ENCODE results near the gene SYTL2. TPM values are rescaled to one million over a fixed set of nuclear protein-coding genes. Genes with fewer than 3 reads are reported as not detected.

The SYTL2 gene
- total RNA-seq, 4 donors from 2014 or later = 21.9 to 71.2 (median 28.8) TPM

- Histone ChIP-seq H3K4me3 (peak overlapping the region; percentile 10 to 36 (median 14)), H3K9me3 (no peaks in the 10 kb centered on the region), H3K4me1 (peaks cover 0 to 32% (median 3%) of the 10 kb centered on the region in 4 donors), H3K27ac (peak overlapping the region in 3 of 4 donors; percentile 9 to 79 (median 77)), H3K27me3 (no peaks in the 10 kb centered on the region), H3K36me3 (no peaks in the 10 kb centered on the region)
- peak; percentile 17 to 44 for DNase-seq (ENCODE audit: low spot score in 2 of 2)
- WGBS, 2 donors = 11 to 17% methylated on average over 10 of the region's 10 CpGs
- TF ChIP-seq POLR2A (IDR thresholded peaks at IDR 0.05) (peak in 1 of 2 donors; percentile 11), EP300 (IDR thresholded peaks at IDR 0.05) (peak in 1 of 2 donors; percentile 49), CTCF (IDR thresholded peaks at IDR 0.05) (no peak)
These were observed 91.7 kb downstream of the SYTL2 start for GRCh38 chr11:85718991-85719807.

- DNase-seq (ENCODE audit: low spot score in 2 of 2) = no peak
- no peaks in the 10 kb centered on the region for H3K36me3 ChIP-seq
- H3K4me1 ChIP-seq = peaks cover 0 to 32% (median 3%) of the 10 kb centered on the region in 4 donors
- TF ChIP-seq POLR2A (IDR thresholded peaks at IDR 0.05) (no peak), CTCF (IDR thresholded peaks at IDR 0.05) (no peak), EP300 (IDR thresholded peaks at IDR 0.05) (no peak)
- H3K27me3 ChIP-seq = no peaks in the 10 kb centered on the region
- peak overlapping the region in 3 of 4 donors; percentile 9 to 79 (median 77) for H3K27ac ChIP-seq
- H3K9me3 ChIP-seq = no peaks in the 10 kb centered on the region
- H3K4me3 ChIP-seq = peak overlapping the region; percentile 10 to 36 (median 14)
- WGBS, 2 donors = 11 to 22% methylated on average over 7 of the region's 7 CpGs
These were observed 92.6 kb downstream of the SYTL2 start for GRCh38 chr11:85718126-85718943.

DNA sequence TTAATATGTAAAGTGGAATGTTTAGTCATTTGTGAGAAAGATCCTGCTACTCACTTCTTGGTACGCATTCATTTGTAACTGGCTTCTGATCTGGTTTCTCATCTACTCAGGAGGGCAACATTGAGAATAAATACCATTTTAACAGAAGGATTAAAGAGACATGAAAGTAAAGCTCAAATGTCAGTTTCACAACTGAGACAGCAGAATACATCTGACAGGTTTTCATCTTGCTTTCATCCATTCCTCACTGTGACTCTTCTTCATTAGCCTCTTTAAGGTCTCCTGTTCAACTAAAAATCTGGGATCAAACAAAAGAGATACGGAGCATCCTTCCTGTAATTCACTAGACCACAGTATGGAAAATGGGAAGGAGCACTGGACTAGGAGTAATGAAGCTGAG, 93.5 kb downstream of the SYTL2 start:
- 71 to 80% methylated on average over 2 of the region's 2 CpGs for WGBS, 2 donors

DNA sequence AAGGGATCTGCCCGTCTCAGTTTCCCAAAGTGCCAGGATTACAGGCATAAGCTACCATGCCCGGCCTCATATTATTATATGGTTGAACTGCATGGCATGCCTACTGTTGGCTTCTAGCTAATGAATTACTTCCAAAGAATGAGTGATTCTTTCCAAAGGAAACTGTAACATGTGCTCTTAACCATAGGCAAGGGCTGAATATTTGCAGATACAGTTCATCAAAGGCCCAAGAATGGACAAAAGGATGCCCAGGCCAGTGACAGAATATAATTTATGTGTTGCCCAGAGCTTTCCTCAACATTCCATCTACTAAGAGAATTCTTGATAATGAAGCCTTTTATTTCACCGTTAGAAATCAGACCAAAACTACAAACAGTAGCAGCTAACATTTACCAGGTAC, 98.0 kb downstream of the SYTL2 start:
- no peak for DNase-seq (ENCODE audit: low spot score in 2 of 2)

More for the DNA sequence above, 93.5 kb downstream of the SYTL2 start:
- peaks cover 0 to 32% (median 3%) of the 10 kb centered on the region in 4 donors for H3K4me1 ChIP-seq
- no peak overlapping the region for H3K4me3 ChIP-seq
- no peaks in the 10 kb centered on the region for H3K36me3 ChIP-seq
- no peaks in the 10 kb centered on the region for H3K27me3 ChIP-seq
- TF ChIP-seq POLR2A (IDR thresholded peaks at IDR 0.05) (no peak), EP300 (IDR thresholded peaks at IDR 0.05) (no peak), CTCF (IDR thresholded peaks at IDR 0.05) (no peak)
- peak overlapping the region in 2 of 4 donors; percentile 77 to 79 for H3K27ac ChIP-seq
- no peaks in the 10 kb centered on the region for H3K9me3 ChIP-seq
- no peak for DNase-seq (ENCODE audit: low spot score in 2 of 2)

GRCh38 chr11:85710917-85711316, 100.0 kb downstream of the SYTL2 start:
- peaks cover 0 to 5% (median 0%) of the 10 kb centered on the region in 3 donors for H3K36me3 ChIP-seq
- H3K4me1 ChIP-seq = no peaks in the 10 kb centered on the region
- H3K9me3 ChIP-seq = no peaks in the 10 kb centered on the region
- H3K27me3 ChIP-seq = no peaks in the 10 kb centered on the region
- TF ChIP-seq CTCF (IDR thresholded peaks at IDR 0.05) (no peak), EP300 (IDR thresholded peaks at IDR 0.05) (no peak), POLR2A (IDR thresholded peaks at IDR 0.05) (no peak)
- no peak for DNase-seq (ENCODE audit: low spot score in 2 of 2)
- no peak overlapping the region for H3K4me3 ChIP-seq
- H3K27ac ChIP-seq = no peak overlapping the region
- whole genome bisulfite sequencing, 2 donors = 50 to 55% methylated on average over 5 of the region's 5 CpGs

More for the DNA sequence above, 98.0 kb downstream of the SYTL2 start:
- Histone ChIP-seq H3K4me3 (no peak overlapping the region), H3K9me3 (no peaks in the 10 kb centered on the region), H3K36me3 (peaks cover 0 to 5% (median 0%) of the 10 kb centered on the region in 3 donors), H3K4me1 (peaks cover 0 to 12% (median 0%) of the 10 kb centered on the region in 4 donors), H3K27me3 (no peaks in the 10 kb centered on the region), H3K27ac (no peak overlapping the region)
- TF ChIP-seq EP300 (IDR thresholded peaks at IDR 0.05) (no peak), POLR2A (IDR thresholded peaks at IDR 0.05) (no peak)
- 74 to 84% methylated on average over 3 of the region's 3 CpGs for WGBS, 2 donors

Measured in tibial nerve (tissue), 4 donors.